GM13977 (cell line): ENCODE measurements around the gene SCN2A.

Experiments
- DNase-seq: peaks from one replicate; pipeline ENCODE4 v3.0.0; 2012; ENCODE audit warnings: low spot score
- CTCF ChIP-seq: IDR thresholded peaks from 2 replicates; pipeline ENCODE4 v1.5.1; 2012; ENCODE audit warnings: mild to moderate bottlenecking, control low read depth; ENCODE audit not compliant: insufficient read depth; ENCODE audit errors: extremely low read depth, missing control alignments
- in situ Hi-C: fragments of 300-500 bp; cut with MboI; formaldehyde crosslinking; loops from one replicate; pipeline ENCODE4 v1.12.0; 2022; ENCODE audit warnings: low sequenced_read_pairs, low pct_unique_long_range_greater_than_20kb, mixed read lengths, inconsistent platforms; ENCODE audit not compliant: unreplicated experiment

The SCN2A gene

GRCh38 chr2:165431014-165431413, 191.8 kb downstream of the SCN2A start:
- no peak for TF ChIP-seq CTCF
- no peak for DNase-seq
- in situ Hi-C loops = no loop called here

GRCh38 chr2:165432234-165432966, 193.2 kb downstream of the SCN2A start:
- no peak for TF ChIP-seq CTCF
- in situ Hi-C loops = no loop called here
- no peak for DNase-seq

GRCh38 chr2:165434865-165435496, 195.8 kb downstream of the SCN2A start:
- in situ Hi-C loops = no loop called here
- no peak for TF ChIP-seq CTCF
- DNase-seq = no peak

- in situ Hi-C loops = no loop called here
These were observed 196.4 kb downstream of the SCN2A start for GRCh38 chr2:165435611-165436010.

GRCh38 chr2:165436559-165436958, 197.3 kb downstream of the SCN2A start:
- in situ Hi-C loops = no loop called here
- TF ChIP-seq CTCF = no peak
- DNase-seq = no peak

More at GRCh38 chr2:165435611-165436010, 196.4 kb downstream of the SCN2A start:
- no peak for TF ChIP-seq CTCF
- DNase-seq = no peak

GRCh38 chr2:165440367-165440766, 201.2 kb downstream of the SCN2A start:
- no peak for DNase-seq
- in situ Hi-C loops = no loop called here
- TF ChIP-seq CTCF = no peak
